ENCODE data around the gene EEPD1.
"Not testable (repeated sequence)": the region's sequence is repeated elsewhere in the genome, so short reads cannot be mapped to it uniquely, and the experiment has no call there.

EEPD1 gene

DNA sequence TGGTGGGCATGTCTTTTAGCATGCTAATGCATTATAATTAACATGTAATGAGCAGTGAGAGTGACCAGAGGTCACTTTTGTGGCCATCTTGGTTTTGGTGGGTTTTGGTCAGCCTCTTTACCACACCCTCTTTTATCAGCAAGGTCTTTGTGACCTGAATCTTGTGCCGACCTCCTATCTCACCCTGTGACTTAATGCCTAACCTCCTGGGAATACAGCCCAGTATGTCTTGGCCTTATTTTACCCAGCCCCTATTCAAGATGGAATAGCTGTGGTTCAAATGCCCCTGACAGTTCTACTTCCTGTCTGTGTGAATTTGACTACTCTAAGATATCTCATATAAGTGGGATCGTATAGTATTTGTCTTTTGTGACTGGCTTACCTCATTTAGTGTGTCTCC is 85.1 kb downstream of the EEPD1 start:
- TF ChIP-seq, protein P1, sequence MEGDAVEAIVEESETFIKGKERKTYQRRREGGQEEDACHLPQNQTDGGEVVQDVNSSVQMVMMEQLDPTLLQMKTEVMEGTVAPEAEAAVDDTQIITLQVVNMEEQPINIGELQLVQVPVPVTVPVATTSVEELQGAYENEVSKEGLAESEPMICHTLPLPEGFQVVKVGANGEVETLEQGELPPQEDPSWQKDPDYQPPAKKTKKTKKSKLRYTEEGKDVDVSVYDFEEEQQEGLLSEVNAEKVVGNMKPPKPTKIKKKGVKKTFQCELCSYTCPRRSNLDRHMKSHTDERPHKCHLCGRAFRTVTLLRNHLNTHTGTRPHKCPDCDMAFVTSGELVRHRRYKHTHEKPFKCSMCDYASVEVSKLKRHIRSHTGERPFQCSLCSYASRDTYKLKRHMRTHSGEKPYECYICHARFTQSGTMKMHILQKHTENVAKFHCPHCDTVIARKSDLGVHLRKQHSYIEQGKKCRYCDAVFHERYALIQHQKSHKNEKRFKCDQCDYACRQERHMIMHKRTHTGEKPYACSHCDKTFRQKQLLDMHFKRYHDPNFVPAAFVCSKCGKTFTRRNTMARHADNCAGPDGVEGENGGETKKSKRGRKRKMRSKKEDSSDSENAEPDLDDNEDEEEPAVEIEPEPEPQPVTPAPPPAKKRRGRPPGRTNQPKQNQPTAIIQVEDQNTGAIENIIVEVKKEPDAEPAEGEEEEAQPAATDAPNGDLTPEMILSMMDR (IDR thresholded peaks at IDR 0.05; ENCODE audit: low read depth, low read length, missing control alignments) = no peak
- no peak overlapping the region for H3K4me3 ChIP-seq (ENCODE audit: low read depth, low read length)

GRCh38 chr7:36243356-36243755 is 90.3 kb downstream of the EEPD1 start:
- not testable (repeated sequence) for DNase-seq (ENCODE audit: low read depth); H3K4me3 ChIP-seq (ENCODE audit: low read depth, low read length)

More for the DNA sequence above, 85.1 kb downstream of the EEPD1 start:
- DNase-seq (ENCODE audit: low read depth) = no peak

GRCh38 chr7:36244001-36244400 is 90.9 kb downstream of the EEPD1 start:
- DNase-seq (ENCODE audit: low read depth); H3K4me3 ChIP-seq (ENCODE audit: low read depth, low read length): not testable (repeated sequence)

- TF ChIP-seq, protein P1 (IDR thresholded peaks at IDR 0.05; ENCODE audit: low read depth, low read length, missing control alignments) = no peak
- DNase-seq (ENCODE audit: low read depth) = no peak
Observed at GRCh38 chr7:36244429-36244828, 91.4 kb downstream of the EEPD1 start.

GRCh38 chr7:36245684-36246299 is 92.7 kb downstream of the EEPD1 start:
- TF ChIP-seq, protein P1 (IDR thresholded peaks at IDR 0.05; ENCODE audit: low read depth, low read length, missing control alignments) = no peak
- DNase-seq (ENCODE audit: low read depth) = no peak
- no peak overlapping the region for H3K4me3 ChIP-seq (ENCODE audit: low read depth, low read length)

More at GRCh38 chr7:36244429-36244828, 91.4 kb downstream of the EEPD1 start:
- H3K4me3 ChIP-seq (ENCODE audit: low read depth, low read length) = no peak overlapping the region

- DNase-seq (ENCODE audit: low read depth) = no peak
- TF ChIP-seq, protein P1 (IDR thresholded peaks at IDR 0.05; ENCODE audit: low read depth, low read length, missing control alignments) = no peak
Observed at GRCh38 chr7:36249091-36249490, 96.0 kb downstream of the EEPD1 start.

GRCh38 chr7:36253699-36254098 is 100.6 kb downstream of the EEPD1 start:
- no peak overlapping the region for H3K4me3 ChIP-seq (ENCODE audit: low read depth, low read length)
- TF ChIP-seq, protein P1 (IDR thresholded peaks at IDR 0.05; ENCODE audit: low read depth, low read length, missing control alignments) = no peak
- no peak for DNase-seq (ENCODE audit: low read depth)

More at GRCh38 chr7:36249091-36249490, 96.0 kb downstream of the EEPD1 start:
- H3K4me3 ChIP-seq (ENCODE audit: low read depth, low read length) = no peak overlapping the region

DNA sequence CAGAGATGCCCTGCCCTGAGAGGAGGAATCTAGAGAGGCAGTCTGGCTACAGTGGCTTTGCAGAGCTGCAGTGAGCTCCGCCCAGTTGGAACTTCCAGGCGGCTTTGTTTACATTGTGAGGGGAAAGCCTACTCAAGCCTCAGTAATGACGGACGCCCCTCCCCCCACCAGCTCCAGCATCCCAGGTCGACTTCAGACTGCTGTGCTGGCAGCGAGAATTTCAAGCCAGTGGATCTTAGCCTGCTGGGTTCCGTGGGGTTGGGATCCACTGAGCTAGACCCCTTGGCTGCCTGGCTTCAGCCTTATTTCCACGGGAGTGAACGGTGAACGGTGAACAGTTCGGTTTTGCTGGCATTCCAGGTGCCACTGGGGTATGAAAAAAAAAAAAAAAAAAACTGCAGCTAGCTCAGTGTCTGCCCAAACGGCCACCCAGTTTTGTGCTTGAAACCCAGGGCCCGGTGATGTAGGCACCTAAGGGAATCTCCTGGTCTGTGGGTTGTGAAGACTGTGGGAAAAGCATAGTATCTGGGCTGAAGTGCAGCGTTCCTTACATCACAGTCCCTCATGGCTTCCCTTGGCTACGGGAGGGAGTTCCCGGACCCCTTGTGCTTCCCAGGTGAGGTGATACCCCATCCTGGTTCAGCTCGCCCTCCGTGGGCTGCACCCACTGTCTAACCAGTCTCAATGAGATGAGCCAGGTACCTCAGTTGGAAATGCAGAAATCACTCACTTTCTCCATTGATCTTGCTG is 105.6 kb downstream of the EEPD1 start:
- H3K4me3 ChIP-seq (ENCODE audit: low read depth, low read length); DNase-seq (ENCODE audit: low read depth): not testable (repeated sequence)

Data from GM12864 (cell line).